Thyroid gland (tissue), 4 donors: Measurements from ENCODE around the gene GAK.

ENCODE experiments used
- CTCF ChIP-seq, 6 experiments: fragments of 200-600 bp in 3 of 6; fragments of 450-650 bp in 3 of 6; sonication (generic) in 3 of 6; IDR thresholded peaks; one replicate each; pipeline ENCODE4 v1.5.1; 2016 to 2019; ENCODE audit warnings: antibody characterized with exemption in 6 of 6, mild to moderate bottlenecking in 2 of 6, inconsistent platforms in 1 of 6, moderate library complexity in 1 of 6
- POLR2A ChIP-seq, 2 donors: fragments of 450-650 bp; IDR thresholded peaks; one replicate each; pipeline ENCODE4 v1.6.1; 2017; ENCODE audit warnings: antibody characterized with exemption in 2 of 2, mild to moderate bottlenecking in 2 of 2, moderate library complexity in 1 of 2

GRCh38 chr4:872241-872981 lies 59.7 kb downstream of the GAK start:
- TF ChIP-seq POLR2A (IDR thresholded peaks at IDR 0.05) (no peak), CTCF (IDR thresholded peaks at IDR 0.05) (no peak)
